ENCODE data around the gene SMURF1.

The SMURF1 gene

GRCh38 chr7:99030951-99031350, 113.0 kb downstream of the SMURF1 start:
- TF ChIP-seq, protein P1, sequence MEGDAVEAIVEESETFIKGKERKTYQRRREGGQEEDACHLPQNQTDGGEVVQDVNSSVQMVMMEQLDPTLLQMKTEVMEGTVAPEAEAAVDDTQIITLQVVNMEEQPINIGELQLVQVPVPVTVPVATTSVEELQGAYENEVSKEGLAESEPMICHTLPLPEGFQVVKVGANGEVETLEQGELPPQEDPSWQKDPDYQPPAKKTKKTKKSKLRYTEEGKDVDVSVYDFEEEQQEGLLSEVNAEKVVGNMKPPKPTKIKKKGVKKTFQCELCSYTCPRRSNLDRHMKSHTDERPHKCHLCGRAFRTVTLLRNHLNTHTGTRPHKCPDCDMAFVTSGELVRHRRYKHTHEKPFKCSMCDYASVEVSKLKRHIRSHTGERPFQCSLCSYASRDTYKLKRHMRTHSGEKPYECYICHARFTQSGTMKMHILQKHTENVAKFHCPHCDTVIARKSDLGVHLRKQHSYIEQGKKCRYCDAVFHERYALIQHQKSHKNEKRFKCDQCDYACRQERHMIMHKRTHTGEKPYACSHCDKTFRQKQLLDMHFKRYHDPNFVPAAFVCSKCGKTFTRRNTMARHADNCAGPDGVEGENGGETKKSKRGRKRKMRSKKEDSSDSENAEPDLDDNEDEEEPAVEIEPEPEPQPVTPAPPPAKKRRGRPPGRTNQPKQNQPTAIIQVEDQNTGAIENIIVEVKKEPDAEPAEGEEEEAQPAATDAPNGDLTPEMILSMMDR (IDR thresholded peaks at IDR 0.05; ENCODE audit: insufficient read depth, low read depth, low read length, missing control alignments), result no peak
- no peak for DNase-seq (ENCODE audit: low read depth)
- no peak overlapping the region for H3K4me3 ChIP-seq (ENCODE audit: low read depth, low read length)

DNA sequence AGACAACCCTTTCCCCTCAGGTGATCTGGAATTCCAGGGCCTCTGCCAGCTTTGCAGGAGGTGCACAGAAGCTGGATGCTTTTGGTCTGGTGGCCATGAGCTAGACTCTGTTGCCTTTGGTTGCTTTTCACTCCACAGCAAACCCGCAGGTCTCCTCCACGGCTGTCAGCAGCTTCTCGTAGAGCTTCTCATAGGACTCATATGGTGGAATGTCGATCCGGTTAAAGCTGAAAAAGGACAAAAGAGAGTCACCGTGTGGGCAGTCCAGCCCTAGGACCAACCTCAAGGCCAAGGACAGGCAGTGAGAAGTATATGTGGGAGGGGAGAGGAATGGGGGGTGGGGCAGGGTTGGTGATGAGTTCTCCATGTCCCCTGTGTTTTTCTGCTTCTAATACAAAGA, 113.5 kb downstream of the SMURF1 start:
- no peak for DNase-seq (ENCODE audit: low read depth)
- TF ChIP-seq, protein P1 (IDR thresholded peaks at IDR 0.05; ENCODE audit: insufficient read depth, low read depth, low read length, missing control alignments), result no peak
- H3K4me3 ChIP-seq (ENCODE audit: low read depth, low read length), result no peak overlapping the region

- TF ChIP-seq, protein P1 (IDR thresholded peaks at IDR 0.05; ENCODE audit: insufficient read depth, low read depth, low read length, missing control alignments), result no peak
- no peak overlapping the region for H3K4me3 ChIP-seq (ENCODE audit: low read depth, low read length)
Observed at GRCh38 chr7:99029466-99030435, 114.2 kb downstream of the SMURF1 start.

GRCh38 chr7:99028261-99028973, 115.5 kb downstream of the SMURF1 start:
- TF ChIP-seq, protein P1 (IDR thresholded peaks at IDR 0.05; ENCODE audit: insufficient read depth, low read depth, low read length, missing control alignments), result no peak
- no peak for DNase-seq (ENCODE audit: low read depth)
- H3K4me3 ChIP-seq (ENCODE audit: low read depth, low read length), result no peak overlapping the region

More at GRCh38 chr7:99029466-99030435, 114.2 kb downstream of the SMURF1 start:
- DNase-seq (ENCODE audit: low read depth), result no peak

- TF ChIP-seq, protein P1 (IDR thresholded peaks at IDR 0.05; ENCODE audit: insufficient read depth, low read depth, low read length, missing control alignments), result no peak
Observed at GRCh38 chr7:99027841-99028240, 116.1 kb downstream of the SMURF1 start.

GRCh38 chr7:99027241-99027640, 116.7 kb downstream of the SMURF1 start:
- no peak for DNase-seq (ENCODE audit: low read depth)
- TF ChIP-seq, protein P1 (IDR thresholded peaks at IDR 0.05; ENCODE audit: insufficient read depth, low read depth, low read length, missing control alignments), result no peak

More at GRCh38 chr7:99027841-99028240, 116.1 kb downstream of the SMURF1 start:
- no peak overlapping the region for H3K4me3 ChIP-seq (ENCODE audit: low read depth, low read length)
- no peak for DNase-seq (ENCODE audit: low read depth)

More at GRCh38 chr7:99027241-99027640, 116.7 kb downstream of the SMURF1 start:
- no peak overlapping the region for H3K4me3 ChIP-seq (ENCODE audit: low read depth, low read length)

Measured in GM12865 (cell line).